ENCODE data around the gene PPOX. TPM values are rescaled to one million over a fixed set of nuclear protein-coding genes. Genes with fewer than 3 reads are reported as not detected.

Gene PPOX
- total RNA-seq, 1 experiment from 2014 or later, result 24.2 TPM

DNA sequence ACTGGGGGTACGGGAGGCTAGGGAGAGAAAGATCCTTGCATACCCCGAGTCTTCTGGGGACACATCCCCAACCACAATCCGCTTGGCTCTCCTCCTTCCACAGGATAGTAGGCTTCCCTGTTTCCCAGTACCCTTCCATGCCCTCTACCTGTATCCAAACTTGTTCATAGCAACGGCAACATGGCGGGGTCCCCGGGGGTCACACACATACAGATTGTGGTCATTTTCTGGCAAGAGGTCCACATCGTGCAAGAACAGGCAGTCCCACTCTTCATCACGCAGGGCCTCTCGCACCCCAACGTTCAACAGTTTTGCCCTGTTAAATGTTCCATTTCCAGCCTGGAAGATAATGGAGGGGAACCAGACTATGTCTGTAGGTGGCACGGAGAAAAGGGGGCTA, 7.5 kb downstream of the PPOX start:
- Histone ChIP-seq H3K27ac (ENCODE audit: low read depth, low read length) (no peak overlapping the region), H3K9ac (ENCODE audit: low read length) (no peak overlapping the region), H3K36me3 (ENCODE audit: control insufficient read depth in 1 of 2, insufficient read depth in 2 of 2, low read length in 2 of 2) (peaks cover 21 to 38% of the 10 kb centered on the region in 2 experiments; a peak in 3 of 4 replicates), H3K9me2 (ENCODE audit: insufficient read depth) (no peaks in the 10 kb centered on the region), H3K27me3 (ENCODE audit: insufficient read depth, low read length) (no peaks in the 10 kb centered on the region), H2AFZ (ENCODE audit: low read depth, low read length, poor library complexity, severe bottlenecking) (no peak overlapping the region), H4K20me1 (ENCODE audit: insufficient read depth) (no peaks in the 10 kb centered on the region), H3K79me2 (ENCODE audit: insufficient read depth, low read length) (peaks cover 17% of the 10 kb centered on the region), H3K4me1 (ENCODE audit: control insufficient read depth in 1 of 2, insufficient read depth in 2 of 2, low read length in 2 of 2) (peaks cover 10 to 19% of the 10 kb centered on the region in 2 experiments; a peak in 3 of 4 replicates), H3K4me3 (replicated peaks in 1 of 2; ENCODE audit: low read depth in 1 of 2, low read length in 2 of 2) (no peak overlapping the region), H3K9me3 (ENCODE audit: control insufficient read depth in 1 of 2, insufficient read depth in 1 of 2, low read depth in 1 of 2, low read length in 2 of 2) (no peaks in the 10 kb centered on the region), H3K4me2 (ENCODE audit: low read length) (no peak overlapping the region)
- no peak for ATAC-seq
- no TSS peak for BruUV-seq (replicated peaks)
- ChIA-PET POLR2A (no interaction called here), CTCF (no interaction called here), RAD21 (ENCODE audit: low non-redundant PET in 1 of 2, low total read pairs in 2 of 2, uncharacterized antibody in 2 of 2, unreplicated experiment in 2 of 2) (no interaction called here)
- DNase-seq (ENCODE audit: low read depth, low spot score), result no peak
- intact Hi-C loops (cut with micrococcal nuclease), result no loop called here
- TF ChIP-seq EZH2phosphoT487 (IDR thresholded peaks at IDR 0.05; ENCODE audit: borderline replicate concordance) (no peak), FOSL1 (IDR thresholded peaks at IDR 0.05; ENCODE audit: low read depth) (no peak), JUND (IDR thresholded peaks at IDR 0.05) (no peak), SRF (IDR thresholded peaks at IDR 0.05; ENCODE audit: low read depth) (no peak), CEBPB (IDR thresholded peaks at IDR 0.05; ENCODE audit: low read depth) (no peak), RAD21 (IDR thresholded peaks at IDR 0.05; ENCODE audit: low read depth) (no peak), TCF7L2 (IDR thresholded peaks at IDR 0.05; ENCODE audit: borderline replicate concordance, extremely low read depth, insufficient read depth, insufficient read length) (no peak), POLR2A (IDR thresholded peaks at IDR 0.05; ENCODE audit: borderline replicate concordance, extremely low read depth, insufficient read depth, insufficient read length) (no peak), SP1 (IDR thresholded peaks at IDR 0.05; ENCODE audit: low read depth) (no peak), POLR2AphosphoS5 (IDR thresholded peaks at IDR 0.05; ENCODE audit: low read depth, low read length) (no peak), CBX3 (IDR thresholded peaks at IDR 0.05; ENCODE audit: low read depth) (no peak), ZFX (IDR thresholded peaks at IDR 0.05) (no peak), ZNF274 (IDR thresholded peaks at IDR 0.05; ENCODE audit: low read depth, low read length) (no peak), EZH2 (IDR thresholded peaks at IDR 0.05) (no peak), ELF1 (IDR thresholded peaks at IDR 0.05; ENCODE audit: borderline replicate concordance, low read depth) (no peak)
- TF ChIP-seq, protein P1, sequence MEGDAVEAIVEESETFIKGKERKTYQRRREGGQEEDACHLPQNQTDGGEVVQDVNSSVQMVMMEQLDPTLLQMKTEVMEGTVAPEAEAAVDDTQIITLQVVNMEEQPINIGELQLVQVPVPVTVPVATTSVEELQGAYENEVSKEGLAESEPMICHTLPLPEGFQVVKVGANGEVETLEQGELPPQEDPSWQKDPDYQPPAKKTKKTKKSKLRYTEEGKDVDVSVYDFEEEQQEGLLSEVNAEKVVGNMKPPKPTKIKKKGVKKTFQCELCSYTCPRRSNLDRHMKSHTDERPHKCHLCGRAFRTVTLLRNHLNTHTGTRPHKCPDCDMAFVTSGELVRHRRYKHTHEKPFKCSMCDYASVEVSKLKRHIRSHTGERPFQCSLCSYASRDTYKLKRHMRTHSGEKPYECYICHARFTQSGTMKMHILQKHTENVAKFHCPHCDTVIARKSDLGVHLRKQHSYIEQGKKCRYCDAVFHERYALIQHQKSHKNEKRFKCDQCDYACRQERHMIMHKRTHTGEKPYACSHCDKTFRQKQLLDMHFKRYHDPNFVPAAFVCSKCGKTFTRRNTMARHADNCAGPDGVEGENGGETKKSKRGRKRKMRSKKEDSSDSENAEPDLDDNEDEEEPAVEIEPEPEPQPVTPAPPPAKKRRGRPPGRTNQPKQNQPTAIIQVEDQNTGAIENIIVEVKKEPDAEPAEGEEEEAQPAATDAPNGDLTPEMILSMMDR (IDR thresholded peaks at IDR 0.05 in 2 of 3, conservative IDR thresholded peaks at IDR 0.05 in 1 of 3; ENCODE audit: borderline replicate concordance in 1 of 3, insufficient read depth in 1 of 3, low read depth in 2 of 3, low read length in 2 of 3), result no peak
- TF ChIP-seq, protein P2, sequence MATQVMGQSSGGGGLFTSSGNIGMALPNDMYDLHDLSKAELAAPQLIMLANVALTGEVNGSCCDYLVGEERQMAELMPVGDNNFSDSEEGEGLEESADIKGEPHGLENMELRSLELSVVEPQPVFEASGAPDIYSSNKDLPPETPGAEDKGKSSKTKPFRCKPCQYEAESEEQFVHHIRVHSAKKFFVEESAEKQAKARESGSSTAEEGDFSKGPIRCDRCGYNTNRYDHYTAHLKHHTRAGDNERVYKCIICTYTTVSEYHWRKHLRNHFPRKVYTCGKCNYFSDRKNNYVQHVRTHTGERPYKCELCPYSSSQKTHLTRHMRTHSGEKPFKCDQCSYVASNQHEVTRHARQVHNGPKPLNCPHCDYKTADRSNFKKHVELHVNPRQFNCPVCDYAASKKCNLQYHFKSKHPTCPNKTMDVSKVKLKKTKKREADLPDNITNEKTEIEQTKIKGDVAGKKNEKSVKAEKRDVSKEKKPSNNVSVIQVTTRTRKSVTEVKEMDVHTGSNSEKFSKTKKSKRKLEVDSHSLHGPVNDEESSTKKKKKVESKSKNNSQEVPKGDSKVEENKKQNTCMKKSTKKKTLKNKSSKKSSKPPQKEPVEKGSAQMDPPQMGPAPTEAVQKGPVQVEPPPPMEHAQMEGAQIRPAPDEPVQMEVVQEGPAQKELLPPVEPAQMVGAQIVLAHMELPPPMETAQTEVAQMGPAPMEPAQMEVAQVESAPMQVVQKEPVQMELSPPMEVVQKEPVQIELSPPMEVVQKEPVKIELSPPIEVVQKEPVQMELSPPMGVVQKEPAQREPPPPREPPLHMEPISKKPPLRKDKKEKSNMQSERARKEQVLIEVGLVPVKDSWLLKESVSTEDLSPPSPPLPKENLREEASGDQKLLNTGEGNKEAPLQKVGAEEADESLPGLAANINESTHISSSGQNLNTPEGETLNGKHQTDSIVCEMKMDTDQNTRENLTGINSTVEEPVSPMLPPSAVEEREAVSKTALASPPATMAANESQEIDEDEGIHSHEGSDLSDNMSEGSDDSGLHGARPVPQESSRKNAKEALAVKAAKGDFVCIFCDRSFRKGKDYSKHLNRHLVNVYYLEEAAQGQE (IDR thresholded peaks at IDR 0.05; ENCODE audit: low read depth), result no peak
- TF ChIP-seq, protein P3, sequence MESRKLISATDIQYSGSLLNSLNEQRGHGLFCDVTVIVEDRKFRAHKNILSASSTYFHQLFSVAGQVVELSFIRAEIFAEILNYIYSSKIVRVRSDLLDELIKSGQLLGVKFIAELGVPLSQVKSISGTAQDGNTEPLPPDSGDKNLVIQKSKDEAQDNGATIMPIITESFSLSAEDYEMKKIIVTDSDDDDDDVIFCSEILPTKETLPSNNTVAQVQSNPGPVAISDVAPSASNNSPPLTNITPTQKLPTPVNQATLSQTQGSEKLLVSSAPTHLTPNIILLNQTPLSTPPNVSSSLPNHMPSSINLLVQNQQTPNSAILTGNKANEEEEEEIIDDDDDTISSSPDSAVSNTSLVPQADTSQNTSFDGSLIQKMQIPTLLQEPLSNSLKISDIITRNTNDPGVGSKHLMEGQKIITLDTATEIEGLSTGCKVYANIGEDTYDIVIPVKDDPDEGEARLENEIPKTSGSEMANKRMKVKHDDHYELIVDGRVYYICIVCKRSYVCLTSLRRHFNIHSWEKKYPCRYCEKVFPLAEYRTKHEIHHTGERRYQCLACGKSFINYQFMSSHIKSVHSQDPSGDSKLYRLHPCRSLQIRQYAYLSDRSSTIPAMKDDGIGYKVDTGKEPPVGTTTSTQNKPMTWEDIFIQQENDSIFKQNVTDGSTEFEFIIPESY (IDR thresholded peaks at IDR 0.05; ENCODE audit: extremely low read depth, insufficient replicate concordance, low read length), result no peak
- TF ChIP-seq, protein P4, sequence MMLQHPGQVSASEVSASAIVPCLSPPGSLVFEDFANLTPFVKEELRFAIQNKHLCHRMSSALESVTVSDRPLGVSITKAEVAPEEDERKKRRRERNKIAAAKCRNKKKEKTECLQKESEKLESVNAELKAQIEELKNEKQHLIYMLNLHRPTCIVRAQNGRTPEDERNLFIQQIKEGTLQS (IDR thresholded peaks at IDR 0.05), result no peak
